ENCODE measurements around the gene OR9G1.
"Not testable (repeated sequence)": the region's sequence is repeated elsewhere in the genome, so short reads cannot be mapped to it uniquely, and the experiment has no call there.

OR9G1 gene

GRCh38 chr11:56698795-56699194 is at the start of gene OR9G1:
OR9G1 (plus strand) TSS chr11:56699095; CDS start chr11:56700388, 1,293 bp downstream.
- DNase-seq (ENCODE audit: low read depth in 4 of 4, low spot score in 1 of 4), result no peak

- DNase-seq (ENCODE audit: low read depth in 4 of 4, low spot score in 1 of 4), result no peak
Observed at GRCh38 chr11:56659755-56660154, 39.1 kb upstream of the OR9G1 start.

- no peak for DNase-seq (ENCODE audit: low read depth in 4 of 4, low spot score in 1 of 4)
Observed at GRCh38 chr11:56663386-56663785, 35.5 kb upstream of the OR9G1 start, which contains the start of gene OR5AR1. OR5AR1 (plus strand) TSS chr11:56663686; CDS start chr11:56663686, 0 bp downstream.

GRCh38 chr11:56670984-56671383 is 27.9 kb upstream of the OR9G1 start:
- DNase-seq (ENCODE audit: low read depth in 4 of 4, low spot score in 1 of 4), result no peak

- DNase-seq (ENCODE audit: low read depth in 4 of 4, low spot score in 1 of 4), result no peak
Observed at GRCh38 chr11:56688554-56689100, 10.3 kb upstream of the OR9G1 start.

- DNase-seq (ENCODE audit: low read depth in 4 of 4, low spot score in 1 of 4), result not testable (repeated sequence)
Observed at GRCh38 chr11:56691179-56691578, 7.7 kb upstream of the OR9G1 start.

GRCh38 chr11:56693428-56693827 is 5.5 kb upstream of the OR9G1 start:
- no peak for DNase-seq (ENCODE audit: low read depth in 4 of 4, low spot score in 1 of 4)

GRCh38 chr11:56700242-56700913 is 1.5 kb downstream of the OR9G1 start:
- DNase-seq (ENCODE audit: low read depth in 4 of 4, low spot score in 1 of 4), result no peak

GRCh38 chr11:56700914-56701485 is 2.1 kb downstream of the OR9G1 start:
- DNase-seq (ENCODE audit: low read depth in 4 of 4, low spot score in 1 of 4), result no peak

GRCh38 chr11:56705784-56706396 is 7.0 kb downstream of the OR9G1 start:
- DNase-seq (ENCODE audit: low read depth in 4 of 4, low spot score in 1 of 4), result no peak

- no peak for DNase-seq (ENCODE audit: low read depth in 4 of 4, low spot score in 1 of 4)
Observed at GRCh38 chr11:56706486-56706885, 7.6 kb downstream of the OR9G1 start.

- DNase-seq (ENCODE audit: low read depth in 4 of 4, low spot score in 1 of 4), result no peak
Observed at GRCh38 chr11:56714206-56714605, 15.3 kb downstream of the OR9G1 start.

GRCh38 chr11:56716379-56716854 is 17.5 kb downstream of the OR9G1 start:
- no peak for DNase-seq (ENCODE audit: low read depth in 4 of 4, low spot score in 1 of 4)

GRCh38 chr11:56720513-56720912 is 21.6 kb downstream of the OR9G1 start:
- no peak for DNase-seq (ENCODE audit: low read depth in 4 of 4, low spot score in 1 of 4)

- no peak for DNase-seq (ENCODE audit: low read depth in 4 of 4, low spot score in 1 of 4)
Observed at GRCh38 chr11:56740107-56740506, 41.2 kb downstream of the OR9G1 start.

GRCh38 chr11:56740886-56741285 is 42.0 kb downstream of the OR9G1 start:
- DNase-seq (ENCODE audit: low read depth in 4 of 4, low spot score in 1 of 4), result no peak

- DNase-seq (ENCODE audit: low read depth in 4 of 4, low spot score in 1 of 4), result no peak
Observed at GRCh38 chr11:56748597-56748996, 49.7 kb downstream of the OR9G1 start, which contains the start of gene OR9G4. OR9G4 (minus strand) TSS chr11:56748697; CDS start chr11:56743766, 4,931 bp downstream.

GRCh38 chr11:56750190-56750589 is 51.3 kb downstream of the OR9G1 start:
- DNase-seq (ENCODE audit: low read depth in 4 of 4, low spot score in 1 of 4), result no peak

GRCh38 chr11:56751480-56751879 is 52.6 kb downstream of the OR9G1 start:
- no peak for DNase-seq (ENCODE audit: low read depth in 4 of 4, low spot score in 1 of 4)

All from stimulated activated CD4-positive, alpha-beta T cell treated with anti-CD3 and anti-CD28 coated beads, Interleukin-1b, Interleukin-23, amount 100 ng/mL, for 24 hours (primary cell).